ENCODE measurements around the gene ZNF891. TPM values are rescaled to one million over a fixed set of nuclear protein-coding genes. Genes with fewer than 3 reads are reported as not detected.
A peak's percentile ranks its signal among the peaks of the same experiment; 100 is the strongest.

ZNF891 gene
- total and polyA plus RNA-seq, 2 of the 8 experiments (the other 6 are each of a cell fraction or from before 2014, with no cell fraction given): 1.3 to 3.1 TPM

- peak overlapping the region; percentile 87 for H2BK5ac ChIP-seq (ENCODE audit: low read depth, low read length)
- FAIRE-seq (no peak), DNase-seq (ENCODE audit: low read depth in 1 of 2, low spot score in 2 of 2) (no peak)
- H4K5ac ChIP-seq (ENCODE audit: insufficient read length, low read depth, low read length): no peak overlapping the region
- H3K4ac ChIP-seq (replicated peaks; ENCODE audit: insufficient read length, low read depth, low read length): no peak overlapping the region
- peak overlapping the region; percentile 22 for H3K56ac ChIP-seq (replicated peaks; ENCODE audit: insufficient read length, low read depth, low read length)
- H3K4me2 ChIP-seq (ENCODE audit: insufficient read depth in 1 of 2, low read depth in 2 of 2, low read length in 2 of 2): peak overlapping the region; percentile 73 to 87
- 31% methylated on average over 17 of the region's 17 CpGs; no CpG with 5 or more reads in 1 of the 2 experiments for WGBS, 2 experiments (ENCODE audit: extremely low coverage in 1 of 2, insufficient coverage in 1 of 2, insufficient read length in 1 of 2, insufficient replicate concordance in 2 of 2, low coverage in 1 of 2, low lambda C conversion rate in 2 of 2, missing lambda C conversion rate in 1 of 2)
- no peak overlapping the region for H2BK12ac ChIP-seq (ENCODE audit: low read depth, low read length)
- no peaks in the 10 kb centered on the region for H3K27me3 ChIP-seq (replicated peaks in 1 of 4; ENCODE audit: control insufficient read depth in 3 of 4, extremely low read depth in 1 of 4, insufficient read depth in 3 of 4, low read length in 3 of 4)
- H3K9ac ChIP-seq (replicated peaks in 1 of 4; ENCODE audit: extremely low read depth in 1 of 4, low read depth in 3 of 4, low read length in 3 of 4): peak overlapping the region; percentile 80 to 94 (median 88)
- no peak overlapping the region for H3K14ac ChIP-seq (ENCODE audit: insufficient read length)
- H4K91ac ChIP-seq (replicated peaks; ENCODE audit: insufficient read length, low read length): no peak overlapping the region
- no peaks in the 10 kb centered on the region for H4K20me1 ChIP-seq (replicated peaks in 1 of 2; ENCODE audit: control insufficient read depth in 1 of 2, insufficient read depth in 2 of 2, low read length in 2 of 2)
- ChIA-PET POLR2A (ENCODE audit: partially characterized antibody) (interaction anchor here (1.0 to 2.4 kb wide), 9 partner anchors 16 to 100 kb away, joined by 3 to 24 read pairs (median 6); partner anchors contain the start of genes ZNF26, ZNF268 and ZNF84), CTCF (ENCODE audit: partially characterized antibody) (interaction anchor here (1.3 kb wide), 1 partner anchor 100 kb away, joined by 7 read pairs; the partner anchor contains the start of gene ZNF268)
- no peak overlapping the region for H3K18ac ChIP-seq (ENCODE audit: extremely low read depth, low read length)
- H3K9me3 ChIP-seq (ENCODE audit: insufficient read depth in 2 of 2, low read depth in 1 of 2, low read length in 1 of 2): peaks cover 53 to 57% of the 10 kb centered on the region in 2 experiments
- no peaks in the 10 kb centered on the region for H3K4me1 ChIP-seq (replicated peaks in 1 of 4; ENCODE audit: control insufficient read depth in 3 of 4, insufficient read depth in 4 of 4, low read length in 3 of 4)
- peaks cover 0 to 12% of the 10 kb centered on the region in 2 experiments; a peak in 2 of 4 replicates for H3K79me2 ChIP-seq (ENCODE audit: control insufficient read depth in 1 of 2, insufficient read depth in 2 of 2, low read length in 2 of 2)
- peak overlapping the region; percentile 92; the same call in 1 of the 2 replicates for H2AFZ ChIP-seq (ENCODE audit: low read length)
- peaks cover 3% of the 10 kb centered on the region; the same call in 1 of the 2 replicates for H3K23me2 ChIP-seq (ENCODE audit: low read depth, low read length)
- H4K8ac ChIP-seq (ENCODE audit: extremely low read depth, insufficient read depth, low read length): peak overlapping the region; percentile 98; the same call in 1 of the 2 replicates
- H3K36me3 ChIP-seq (ENCODE audit: control insufficient read depth in 2 of 4, insufficient read depth in 4 of 4, low read length in 3 of 4): peaks cover 0 to 45% (median 29%) of the 10 kb centered on the region in 4 experiments; a peak in 7 of 8 replicates
- no peak overlapping the region for H2AK5ac ChIP-seq (ENCODE audit: low read depth, low read length)
- H2BK120ac ChIP-seq (replicated peaks; ENCODE audit: low read depth, low read length): no peak overlapping the region
- H3K27ac ChIP-seq (ENCODE audit: low read depth, low read length): peak overlapping the region; percentile 97
- H3K23ac ChIP-seq (ENCODE audit: insufficient read length): no peak overlapping the region
- no peaks in the 10 kb centered on the region; the same call in 1 of the 2 replicates for H3K79me1 ChIP-seq (ENCODE audit: low read depth, low read length)
- no peak overlapping the region for H2BK15ac ChIP-seq (ENCODE audit: low read length)
- peak overlapping the region; percentile 89 to 100 (median 94) for H3K4me3 ChIP-seq (ENCODE audit: extremely low read depth in 1 of 4, insufficient read depth in 2 of 4, low read depth in 3 of 4, low read length in 4 of 4)
- no peak overlapping the region for H2BK20ac ChIP-seq (ENCODE audit: low read length)
- TF ChIP-seq HDAC6 (IDR thresholded peaks at IDR 0.05; ENCODE audit: low read depth, low read length): no peak
- TF ChIP-seq POLR2A (IDR thresholded peaks at IDR 0.05; ENCODE audit: control extremely low read depth in 1 of 2, low read depth in 2 of 2, low read length in 2 of 2): peak in 1 of 2 experiments; percentile 2; a peak in 1 of 3 replicates
- no peak for TF ChIP-seq CBX5 (IDR thresholded peaks at IDR 0.05; ENCODE audit: low read depth, low read length)
- TF ChIP-seq CTCF (IDR thresholded peaks at IDR 0.05; ENCODE audit: control extremely low read depth in 1 of 3, insufficient read depth in 1 of 3, low read depth in 1 of 3, low read length in 3 of 3): no peak
- no peak for TF ChIP-seq TEAD4 (IDR thresholded peaks at IDR 0.05; ENCODE audit: low read depth, low read length)
- no peak for TF ChIP-seq POU5F1 (IDR thresholded peaks at IDR 0.05; ENCODE audit: low read depth, low read length)
Observed at GRCh38 chr12:133081159-133081780, 48.8 kb downstream of the ZNF891 start.
